ENCODE results near the gene LPIN1. TPM values are rescaled to one million over a fixed set of nuclear protein-coding genes. Genes with fewer than 3 reads are reported as not detected.
"Not testable (repeated sequence)": the region's sequence is repeated elsewhere in the genome, so short reads cannot be mapped to it uniquely, and the experiment has no call there.

LPIN1 gene
- total RNA-seq, 1 donor from 2014 or later: 28.1 TPM

DNA sequence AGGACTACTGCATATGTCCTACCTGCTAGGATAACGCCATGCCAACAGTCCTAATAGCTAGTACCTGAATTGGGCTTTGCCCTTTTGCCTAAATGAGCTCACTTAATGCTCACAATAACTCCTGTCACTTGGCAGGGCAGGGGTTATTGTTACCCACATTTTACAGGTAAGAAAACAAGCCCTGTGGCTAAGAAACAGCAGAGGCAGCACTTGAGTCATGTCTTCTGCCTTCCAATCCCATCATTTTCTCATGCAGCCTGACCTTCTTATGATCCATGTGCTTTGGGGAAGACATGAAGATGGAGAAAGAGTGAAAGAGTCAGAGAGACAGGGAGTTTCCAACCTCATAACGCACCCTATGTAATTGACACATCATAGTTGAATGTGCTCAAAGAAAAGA, 33.6 kb upstream of the LPIN1 start:
- DNase-seq (ENCODE audit: low spot score in 2 of 2) (no peak), FAIRE-seq (no peak)

DNA sequence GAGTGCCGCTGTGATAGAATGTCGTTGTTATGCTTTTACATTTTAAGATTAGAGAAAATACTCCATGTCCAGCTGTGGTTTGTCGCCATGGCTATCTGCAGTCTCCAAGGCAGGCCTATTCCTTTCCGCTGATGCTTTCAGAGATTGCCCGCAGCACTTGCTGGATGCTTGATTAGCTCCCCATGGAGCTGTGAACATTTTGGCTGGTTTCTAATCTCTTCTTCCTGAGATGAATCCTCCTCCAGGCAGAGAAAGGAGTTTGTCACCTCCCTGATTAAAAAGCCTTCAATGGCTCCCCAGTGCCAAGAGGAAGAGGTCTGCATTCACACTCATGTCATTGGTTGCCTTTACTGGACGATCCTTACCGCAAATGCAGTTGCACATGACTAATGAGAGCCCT, 32.6 kb upstream of the LPIN1 start:
- DNase-seq (ENCODE audit: low spot score in 2 of 2): no peak
- FAIRE-seq: no peak

- DNase-seq (ENCODE audit: low spot score in 2 of 2): no peak
- no peak for FAIRE-seq
These were observed 30.3 kb upstream of the LPIN1 start for GRCh38 chr2:11715987-11716652.

DNA sequence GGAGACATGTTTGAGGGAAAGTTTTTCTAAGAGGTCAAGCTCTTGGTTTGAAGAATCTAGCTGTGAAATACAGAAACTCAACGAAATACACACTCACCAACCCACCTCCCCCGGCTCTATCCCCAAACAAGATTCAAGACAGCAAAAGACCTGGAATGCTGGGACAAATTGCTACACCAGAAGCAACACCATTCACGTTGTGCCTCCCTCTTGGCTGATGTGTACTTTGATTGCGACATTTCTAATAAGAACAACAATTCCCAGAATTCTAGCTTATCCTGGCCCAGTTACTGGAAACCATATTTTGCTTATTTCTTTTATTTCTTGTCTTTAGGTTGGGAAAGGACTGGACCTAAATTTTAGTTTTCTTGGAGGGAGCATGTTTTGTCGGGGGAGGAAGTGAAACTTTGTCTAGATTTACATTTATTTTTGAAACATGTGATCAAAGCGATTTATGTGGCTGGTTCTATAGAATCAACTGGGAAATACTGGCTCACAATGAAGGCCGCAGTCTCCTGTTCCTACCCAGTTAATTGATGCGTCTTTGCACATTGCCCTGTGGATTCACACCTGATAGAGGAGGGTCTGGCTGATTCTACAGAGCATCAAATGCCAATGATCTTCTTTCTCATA, 29.6 kb upstream of the LPIN1 start:
- DNase-seq (ENCODE audit: low spot score in 2 of 2): no peak
- FAIRE-seq: no peak

GRCh38 chr2:11717623-11718022, 28.8 kb upstream of the LPIN1 start:
- FAIRE-seq (no peak), DNase-seq (ENCODE audit: low spot score in 2 of 2) (no peak)

- no peak for FAIRE-seq
These were observed 27.8 kb upstream of the LPIN1 start for GRCh38 chr2:11718606-11719005.

DNA sequence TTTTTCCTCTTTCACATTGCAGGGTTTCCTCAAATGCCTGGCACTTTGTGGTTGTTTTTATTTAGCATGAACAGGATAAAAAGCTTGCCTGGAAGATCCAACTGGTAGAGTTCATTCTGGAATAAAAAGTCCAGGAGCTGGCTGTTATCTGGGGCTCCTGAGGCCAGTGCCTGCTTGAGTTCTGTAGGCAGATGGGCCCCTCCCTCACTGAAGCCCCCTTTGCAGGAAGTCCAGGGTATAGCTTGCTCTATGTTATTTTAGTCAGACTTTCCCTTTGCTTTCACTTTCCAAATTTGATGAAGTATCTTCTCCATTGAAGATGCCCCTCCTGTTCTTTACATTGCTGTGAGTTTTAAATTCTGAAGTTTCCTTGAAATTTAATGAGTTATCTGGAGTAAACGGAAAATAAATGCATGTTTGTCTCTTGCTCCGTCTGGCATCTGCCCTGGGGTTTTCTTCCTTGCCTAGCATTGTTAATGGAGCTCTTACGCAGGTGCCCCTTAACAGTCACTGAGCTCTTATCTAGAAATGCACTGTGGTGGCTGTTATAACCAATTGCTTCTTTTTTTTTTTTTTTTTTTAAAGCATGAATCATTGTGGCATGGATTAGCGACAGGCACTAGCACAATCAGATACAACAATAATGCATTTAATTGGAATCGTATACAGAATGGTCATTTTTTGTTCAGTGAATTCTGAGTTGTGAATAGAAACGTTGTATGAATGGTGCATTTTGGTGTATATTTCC, 27.0 kb upstream of the LPIN1 start:
- no peak for FAIRE-seq
- DNase-seq (ENCODE audit: low spot score in 2 of 2): no peak

More at GRCh38 chr2:11718606-11719005, 27.8 kb upstream of the LPIN1 start:
- DNase-seq (ENCODE audit: low spot score in 2 of 2): no peak

GRCh38 chr2:11720752-11721151, 25.7 kb upstream of the LPIN1 start:
- DNase-seq (ENCODE audit: low spot score in 2 of 2): no peak
- FAIRE-seq: no peak

- FAIRE-seq: no peak
- no peak for DNase-seq (ENCODE audit: low spot score in 2 of 2)
These were observed 24.0 kb upstream of the LPIN1 start for GRCh38 chr2:11722292-11723060.

- no peak for DNase-seq (ENCODE audit: low spot score in 2 of 2)
- no peak for FAIRE-seq
These were observed 23.4 kb upstream of the LPIN1 start for GRCh38 chr2:11723061-11723371.

GRCh38 chr2:11724151-11724550, 22.3 kb upstream of the LPIN1 start:
- DNase-seq (ENCODE audit: low spot score in 2 of 2) (no peak), FAIRE-seq (no peak)

- DNase-seq (ENCODE audit: low spot score in 2 of 2) (no peak), FAIRE-seq (no peak)
These were observed 20.0 kb upstream of the LPIN1 start for GRCh38 chr2:11726384-11726783.

GRCh38 chr2:11729362-11730212, 16.8 kb upstream of the LPIN1 start:
- no peak for DNase-seq (ENCODE audit: low spot score in 2 of 2)
- FAIRE-seq: no peak

DNA sequence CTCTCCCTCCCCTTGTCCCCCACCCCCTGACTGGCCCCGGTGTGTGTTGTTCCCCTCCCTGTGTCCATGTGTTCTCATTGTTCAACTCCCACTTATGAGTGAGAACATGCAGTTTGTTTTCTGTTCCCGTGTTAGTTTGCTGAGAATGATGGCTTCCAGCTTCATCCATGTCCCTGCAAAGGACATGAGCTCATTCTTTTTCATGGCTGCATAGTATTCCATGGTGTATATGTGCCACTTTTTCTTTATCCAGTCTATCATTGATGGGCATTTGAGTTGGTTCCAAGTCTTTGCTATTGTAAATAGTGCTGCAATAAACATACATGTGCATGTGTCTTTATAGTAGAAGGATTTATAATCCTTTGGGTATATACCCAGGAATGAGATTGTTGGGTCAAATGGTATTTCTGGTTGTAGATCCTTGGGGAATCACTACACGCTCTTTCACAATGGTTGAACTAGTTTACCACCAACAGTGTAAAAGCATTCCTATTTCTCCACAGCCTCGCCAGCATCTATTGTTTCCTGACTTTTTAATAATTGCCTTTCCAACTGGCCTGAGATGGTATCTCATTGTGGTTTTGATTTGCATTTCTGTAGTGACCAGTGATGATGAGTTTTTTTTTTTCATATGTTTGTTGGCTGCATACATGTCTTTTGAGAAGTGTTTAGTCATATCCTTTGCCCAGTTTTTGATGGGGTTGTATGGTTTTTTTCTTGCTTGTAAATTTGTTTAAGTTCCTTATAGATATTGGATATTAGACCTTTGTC, 15.0 kb upstream of the LPIN1 start:
- not testable (repeated sequence) for FAIRE-seq

GRCh38 chr2:11732587-11732986, 13.8 kb upstream of the LPIN1 start:
- no peak for DNase-seq (ENCODE audit: low spot score in 2 of 2)
- FAIRE-seq: no peak

More for the DNA sequence above, 15.0 kb upstream of the LPIN1 start:
- not testable (repeated sequence) for DNase-seq (ENCODE audit: low spot score in 2 of 2)

DNA sequence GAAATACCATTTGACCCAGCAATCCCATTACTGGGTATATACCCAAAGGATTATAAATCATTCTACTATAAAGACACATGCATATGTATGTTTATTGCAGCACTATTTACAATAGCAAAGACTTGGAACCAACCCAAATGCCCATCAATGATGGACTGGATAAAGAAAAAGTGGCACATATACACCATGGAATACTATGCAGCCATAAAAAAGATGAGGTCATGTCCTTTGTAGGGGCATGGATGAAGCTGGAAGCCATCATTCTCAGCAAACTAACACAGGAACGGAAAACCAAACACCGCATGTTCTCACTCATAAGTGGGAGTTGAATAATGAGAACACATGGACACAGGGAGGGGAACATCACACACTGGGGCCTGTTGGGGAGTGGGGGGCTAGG, 8.6 kb upstream of the LPIN1 start:
- not testable (repeated sequence) for FAIRE-seq

DNA sequence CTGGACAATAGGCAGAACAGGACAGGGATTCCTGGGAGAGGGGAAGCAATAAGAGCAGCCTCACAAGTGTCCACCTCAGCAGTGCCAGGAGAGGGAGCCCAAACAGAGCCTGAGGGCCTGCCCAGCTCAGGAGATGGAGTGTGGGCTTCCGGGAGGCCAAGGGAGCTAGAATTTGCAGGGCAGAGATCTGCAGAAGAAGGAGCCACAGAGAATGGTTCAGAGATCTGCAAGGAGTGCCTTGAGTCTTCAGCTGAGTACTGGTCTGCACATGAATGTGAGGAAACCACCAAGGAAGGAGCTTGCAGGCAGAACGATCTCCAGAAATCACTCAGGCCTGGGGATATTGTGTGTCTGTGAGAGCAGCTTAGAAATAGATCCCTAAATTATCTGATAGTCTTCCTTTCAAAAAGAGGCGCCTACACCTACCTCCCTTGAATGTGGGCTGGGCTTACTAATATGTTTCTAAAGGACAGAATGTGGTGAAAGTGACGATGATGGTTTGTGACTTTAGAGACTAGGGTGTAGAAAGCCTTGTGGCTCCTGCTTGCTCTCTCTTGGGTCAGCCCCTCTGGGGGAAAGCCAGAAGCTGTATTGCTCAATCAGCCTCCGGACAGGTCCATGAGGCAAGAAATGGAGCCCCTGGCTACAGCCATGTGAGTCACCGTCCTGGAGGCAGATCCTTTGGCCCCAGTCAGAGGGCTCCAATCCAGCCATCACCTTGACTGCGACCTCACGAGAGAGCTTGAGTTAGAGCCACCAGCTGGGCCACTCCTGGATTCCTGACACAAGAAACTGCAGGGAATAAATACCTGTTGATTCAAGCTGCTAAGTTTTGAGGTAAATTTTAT, 7.6 kb upstream of the LPIN1 start:
- no peak for FAIRE-seq
- DNase-seq (ENCODE audit: low spot score in 2 of 2): no peak

More for the DNA sequence above, 8.6 kb upstream of the LPIN1 start:
- DNase-seq (ENCODE audit: low spot score in 2 of 2): not testable (repeated sequence)

DNA sequence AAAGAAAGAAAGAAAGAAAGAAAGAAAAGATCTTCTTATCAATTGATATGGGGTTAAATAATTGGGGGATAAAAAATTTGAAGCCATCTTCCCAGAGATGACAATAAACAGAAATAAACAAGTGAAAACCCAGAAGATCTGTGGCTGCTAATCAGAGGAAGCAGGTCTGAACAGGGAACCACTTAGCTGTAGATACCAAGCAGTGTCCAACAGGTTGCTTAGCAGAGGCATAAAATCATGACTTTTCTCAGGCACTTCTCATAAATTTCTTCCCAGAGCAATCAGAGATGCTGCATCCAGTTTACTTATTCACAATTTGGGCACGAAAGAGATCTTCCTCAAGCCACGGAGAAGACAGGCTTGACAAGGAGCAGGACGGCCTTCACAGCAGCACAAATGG, 5.7 kb upstream of the LPIN1 start:
- FAIRE-seq (no peak), DNase-seq (ENCODE audit: low spot score in 2 of 2) (no peak)
